Measurements from ENCODE around the gene TEX35. TPM values are rescaled to one million over a fixed set of nuclear protein-coding genes. Genes with fewer than 3 reads are reported as not detected.

Gene TEX35
- total RNA-seq, 1 experiment from 2014 or later, result not detected

DNA sequence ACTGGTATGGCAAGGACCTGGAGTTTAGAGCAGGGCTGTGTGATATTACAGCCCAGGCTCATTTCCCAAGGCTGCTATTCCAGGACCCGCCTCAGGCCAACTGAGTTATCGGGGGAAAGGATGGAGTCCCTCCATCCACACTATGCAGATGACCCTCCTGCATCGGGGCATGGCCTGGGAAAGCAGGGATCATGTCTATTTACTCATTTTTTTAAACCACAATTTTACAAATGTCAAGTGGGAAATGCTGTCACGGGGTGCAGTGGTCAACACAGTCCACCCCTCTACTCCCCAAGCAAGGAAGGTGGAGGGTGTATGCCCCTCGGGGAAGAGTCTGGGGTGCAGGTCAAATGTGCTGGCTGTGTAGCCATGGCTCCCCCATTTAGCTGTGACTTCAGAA is 10.1 kb upstream of the TEX35 start:
- no peak overlapping the region for H3K9ac ChIP-seq (ENCODE audit: low read length)
- H3K27me3 ChIP-seq (ENCODE audit: insufficient read depth, low read length), result no peaks in the 10 kb centered on the region
- no peaks in the 10 kb centered on the region for H3K9me3 ChIP-seq (ENCODE audit: control insufficient read depth in 1 of 2, insufficient read depth in 1 of 2, low read depth in 1 of 2, low read length in 2 of 2)
- no peaks in the 10 kb centered on the region for H3K9me2 ChIP-seq (ENCODE audit: insufficient read depth)
- no peak for ATAC-seq
- no peak overlapping the region for H2AFZ ChIP-seq (ENCODE audit: low read depth, low read length, poor library complexity, severe bottlenecking)
- intact Hi-C loops (cut with micrococcal nuclease), result no loop called here
- POLR2A ChIA-PET, result no interaction called here
- no peak overlapping the region for H3K27ac ChIP-seq (ENCODE audit: low read depth, low read length)
- no peaks in the 10 kb centered on the region for H3K79me2 ChIP-seq (ENCODE audit: insufficient read depth, low read length)
- CTCF ChIA-PET, result no interaction called here
- H3K36me3 ChIP-seq (ENCODE audit: control insufficient read depth in 1 of 2, insufficient read depth in 2 of 2, low read length in 2 of 2), result no peaks in the 10 kb centered on the region
- H3K4me1 ChIP-seq (ENCODE audit: control insufficient read depth in 1 of 2, insufficient read depth in 2 of 2, low read length in 2 of 2), result peaks cover 0 to 7% of the 10 kb centered on the region in 2 experiments; a peak in 1 of 4 replicates
- no peak overlapping the region for H3K4me3 ChIP-seq (replicated peaks in 1 of 2; ENCODE audit: low read depth in 1 of 2, low read length in 2 of 2)
- RAD21 ChIA-PET (ENCODE audit: low non-redundant PET in 1 of 2, low total read pairs in 2 of 2, uncharacterized antibody in 2 of 2, unreplicated experiment in 2 of 2), result no interaction called here
- DNase-seq (ENCODE audit: low read depth, low spot score), result no peak
- H3K4me2 ChIP-seq (ENCODE audit: low read length), result no peak overlapping the region
- no peaks in the 10 kb centered on the region for H4K20me1 ChIP-seq (ENCODE audit: insufficient read depth)
- BruUV-seq (replicated peaks), result no TSS peak
- no peak for TF ChIP-seq ZFX (IDR thresholded peaks at IDR 0.05)
- no peak for TF ChIP-seq FOSL1 (IDR thresholded peaks at IDR 0.05; ENCODE audit: low read depth)
- no peak for TF ChIP-seq YY1 (IDR thresholded peaks at IDR 0.05; ENCODE audit: extremely low read depth, insufficient replicate concordance, low read depth, low read length)
- no peak for TF ChIP-seq TCF7L2 (IDR thresholded peaks at IDR 0.05; ENCODE audit: borderline replicate concordance, extremely low read depth, insufficient read depth, insufficient read length)
- TF ChIP-seq EZH2 (IDR thresholded peaks at IDR 0.05), result no peak
- no peak for TF ChIP-seq ZNF274 (IDR thresholded peaks at IDR 0.05; ENCODE audit: low read depth, low read length)
- TF ChIP-seq, protein P1, sequence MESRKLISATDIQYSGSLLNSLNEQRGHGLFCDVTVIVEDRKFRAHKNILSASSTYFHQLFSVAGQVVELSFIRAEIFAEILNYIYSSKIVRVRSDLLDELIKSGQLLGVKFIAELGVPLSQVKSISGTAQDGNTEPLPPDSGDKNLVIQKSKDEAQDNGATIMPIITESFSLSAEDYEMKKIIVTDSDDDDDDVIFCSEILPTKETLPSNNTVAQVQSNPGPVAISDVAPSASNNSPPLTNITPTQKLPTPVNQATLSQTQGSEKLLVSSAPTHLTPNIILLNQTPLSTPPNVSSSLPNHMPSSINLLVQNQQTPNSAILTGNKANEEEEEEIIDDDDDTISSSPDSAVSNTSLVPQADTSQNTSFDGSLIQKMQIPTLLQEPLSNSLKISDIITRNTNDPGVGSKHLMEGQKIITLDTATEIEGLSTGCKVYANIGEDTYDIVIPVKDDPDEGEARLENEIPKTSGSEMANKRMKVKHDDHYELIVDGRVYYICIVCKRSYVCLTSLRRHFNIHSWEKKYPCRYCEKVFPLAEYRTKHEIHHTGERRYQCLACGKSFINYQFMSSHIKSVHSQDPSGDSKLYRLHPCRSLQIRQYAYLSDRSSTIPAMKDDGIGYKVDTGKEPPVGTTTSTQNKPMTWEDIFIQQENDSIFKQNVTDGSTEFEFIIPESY (IDR thresholded peaks at IDR 0.05; ENCODE audit: extremely low read depth, insufficient replicate concordance, low read length), result no peak
- TF ChIP-seq POLR2AphosphoS5 (IDR thresholded peaks at IDR 0.05; ENCODE audit: low read depth, low read length), result no peak
- no peak for TF ChIP-seq CBX3 (IDR thresholded peaks at IDR 0.05; ENCODE audit: low read depth)
- no peak for TF ChIP-seq JUND (IDR thresholded peaks at IDR 0.05)
- TF ChIP-seq SP1 (IDR thresholded peaks at IDR 0.05; ENCODE audit: low read depth), result no peak
- TF ChIP-seq, protein P2, sequence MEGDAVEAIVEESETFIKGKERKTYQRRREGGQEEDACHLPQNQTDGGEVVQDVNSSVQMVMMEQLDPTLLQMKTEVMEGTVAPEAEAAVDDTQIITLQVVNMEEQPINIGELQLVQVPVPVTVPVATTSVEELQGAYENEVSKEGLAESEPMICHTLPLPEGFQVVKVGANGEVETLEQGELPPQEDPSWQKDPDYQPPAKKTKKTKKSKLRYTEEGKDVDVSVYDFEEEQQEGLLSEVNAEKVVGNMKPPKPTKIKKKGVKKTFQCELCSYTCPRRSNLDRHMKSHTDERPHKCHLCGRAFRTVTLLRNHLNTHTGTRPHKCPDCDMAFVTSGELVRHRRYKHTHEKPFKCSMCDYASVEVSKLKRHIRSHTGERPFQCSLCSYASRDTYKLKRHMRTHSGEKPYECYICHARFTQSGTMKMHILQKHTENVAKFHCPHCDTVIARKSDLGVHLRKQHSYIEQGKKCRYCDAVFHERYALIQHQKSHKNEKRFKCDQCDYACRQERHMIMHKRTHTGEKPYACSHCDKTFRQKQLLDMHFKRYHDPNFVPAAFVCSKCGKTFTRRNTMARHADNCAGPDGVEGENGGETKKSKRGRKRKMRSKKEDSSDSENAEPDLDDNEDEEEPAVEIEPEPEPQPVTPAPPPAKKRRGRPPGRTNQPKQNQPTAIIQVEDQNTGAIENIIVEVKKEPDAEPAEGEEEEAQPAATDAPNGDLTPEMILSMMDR (IDR thresholded peaks at IDR 0.05 in 2 of 3, conservative IDR thresholded peaks at IDR 0.05 in 1 of 3; ENCODE audit: borderline replicate concordance in 1 of 3, insufficient read depth in 1 of 3, low read depth in 2 of 3, low read length in 2 of 3), result no peak
- TF ChIP-seq SRF (IDR thresholded peaks at IDR 0.05; ENCODE audit: low read depth), result no peak
- no peak for TF ChIP-seq EGR1 (IDR thresholded peaks at IDR 0.05; ENCODE audit: low read depth)
- TF ChIP-seq, protein P3, sequence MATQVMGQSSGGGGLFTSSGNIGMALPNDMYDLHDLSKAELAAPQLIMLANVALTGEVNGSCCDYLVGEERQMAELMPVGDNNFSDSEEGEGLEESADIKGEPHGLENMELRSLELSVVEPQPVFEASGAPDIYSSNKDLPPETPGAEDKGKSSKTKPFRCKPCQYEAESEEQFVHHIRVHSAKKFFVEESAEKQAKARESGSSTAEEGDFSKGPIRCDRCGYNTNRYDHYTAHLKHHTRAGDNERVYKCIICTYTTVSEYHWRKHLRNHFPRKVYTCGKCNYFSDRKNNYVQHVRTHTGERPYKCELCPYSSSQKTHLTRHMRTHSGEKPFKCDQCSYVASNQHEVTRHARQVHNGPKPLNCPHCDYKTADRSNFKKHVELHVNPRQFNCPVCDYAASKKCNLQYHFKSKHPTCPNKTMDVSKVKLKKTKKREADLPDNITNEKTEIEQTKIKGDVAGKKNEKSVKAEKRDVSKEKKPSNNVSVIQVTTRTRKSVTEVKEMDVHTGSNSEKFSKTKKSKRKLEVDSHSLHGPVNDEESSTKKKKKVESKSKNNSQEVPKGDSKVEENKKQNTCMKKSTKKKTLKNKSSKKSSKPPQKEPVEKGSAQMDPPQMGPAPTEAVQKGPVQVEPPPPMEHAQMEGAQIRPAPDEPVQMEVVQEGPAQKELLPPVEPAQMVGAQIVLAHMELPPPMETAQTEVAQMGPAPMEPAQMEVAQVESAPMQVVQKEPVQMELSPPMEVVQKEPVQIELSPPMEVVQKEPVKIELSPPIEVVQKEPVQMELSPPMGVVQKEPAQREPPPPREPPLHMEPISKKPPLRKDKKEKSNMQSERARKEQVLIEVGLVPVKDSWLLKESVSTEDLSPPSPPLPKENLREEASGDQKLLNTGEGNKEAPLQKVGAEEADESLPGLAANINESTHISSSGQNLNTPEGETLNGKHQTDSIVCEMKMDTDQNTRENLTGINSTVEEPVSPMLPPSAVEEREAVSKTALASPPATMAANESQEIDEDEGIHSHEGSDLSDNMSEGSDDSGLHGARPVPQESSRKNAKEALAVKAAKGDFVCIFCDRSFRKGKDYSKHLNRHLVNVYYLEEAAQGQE (IDR thresholded peaks at IDR 0.05; ENCODE audit: low read depth), result no peak
- TF ChIP-seq CEBPB (IDR thresholded peaks at IDR 0.05; ENCODE audit: low read depth), result no peak
